Parathyroid adenoma (tissue), 2 donors: ENCODE results near the gene PAK6.

Experiments
- H2AFZ ChIP-seq: fragments of 300-600 bp; sonication (generic); one replicate; pipeline ENCODE4 v1.7.0; 2017; ENCODE audit warnings: antibody characterized with exemption, mild to moderate bottlenecking
- H3K27ac ChIP-seq: fragments of 300-600 bp; sonication (generic); one replicate; pipeline ENCODE4 v1.7.0; 2017
- H3K27me3 ChIP-seq: fragments of 300-600 bp; sonication (generic); one replicate; pipeline ENCODE4 v1.7.0; 2017; ENCODE audit warnings: low read length; ENCODE audit not compliant: control insufficient read depth, insufficient read depth
- H3K36me3 ChIP-seq: fragments of 300-600 bp; sonication (generic); one replicate; pipeline ENCODE4 v1.7.0; 2017; ENCODE audit warnings: low read length; ENCODE audit not compliant: control insufficient read depth, insufficient read depth
- H3K4me1 ChIP-seq: fragments of 300-600 bp; sonication (generic); one replicate; pipeline ENCODE4 v1.7.0; 2017; ENCODE audit warnings: control low read depth
- H3K4me2 ChIP-seq: fragments of 300-600 bp; sonication (generic); one replicate; pipeline ENCODE4 v1.7.0; 2017; ENCODE audit warnings: low read length
- H3K4me3 ChIP-seq: fragments of 300-600 bp; sonication (generic); one replicate; pipeline ENCODE4 v1.7.0; 2017; ENCODE audit warnings: low read depth, low read length
- H3K79me2 ChIP-seq: fragments of 300-600 bp; sonication (generic); one replicate; pipeline ENCODE4 v1.7.0; 2017; ENCODE audit warnings: control low read depth
- H3K9ac ChIP-seq: fragments of 300-600 bp; sonication (generic); one replicate; pipeline ENCODE4 v1.7.0; 2017; ENCODE audit warnings: mild to moderate bottlenecking
- H3K9me3 ChIP-seq: fragments of 300-600 bp; sonication (generic); one replicate; pipeline ENCODE4 v1.7.0; 2017; ENCODE audit warnings: low read length; ENCODE audit not compliant: control insufficient read depth
- CTCF ChIP-seq: fragments of 300-600 bp; sonication (generic); IDR thresholded peaks from one replicate; pipeline ENCODE4 v1.7.0; 2017; ENCODE audit warnings: antibody characterized with exemption, mild to moderate bottlenecking
- donor health status: primary hyperparathyroidism.

PAK6 gene

GRCh38 chr15:40310001-40310959 lies 71.4 kb downstream of the PAK6 start:
- H3K4me1 ChIP-seq, result no peaks in the 10 kb centered on the region
- no peaks in the 10 kb centered on the region for H3K9me3 ChIP-seq
- no peaks in the 10 kb centered on the region for H3K27me3 ChIP-seq
- H3K27ac ChIP-seq, result no peak overlapping the region
- H3K9ac ChIP-seq, result no peak overlapping the region
- peak; percentile 34 for TF ChIP-seq CTCF
- no peak overlapping the region for H3K4me3 ChIP-seq
- H3K79me2 ChIP-seq, result no peaks in the 10 kb centered on the region
- H3K36me3 ChIP-seq, result no peaks in the 10 kb centered on the region
- H3K4me2 ChIP-seq, result no peak overlapping the region
- no peak overlapping the region for H2AFZ ChIP-seq

- H3K9ac ChIP-seq, result no peak overlapping the region
- H2AFZ ChIP-seq, result no peak overlapping the region
- no peak for TF ChIP-seq CTCF
- H3K27me3 ChIP-seq, result no peaks in the 10 kb centered on the region
- H3K36me3 ChIP-seq, result no peaks in the 10 kb centered on the region
- H3K27ac ChIP-seq, result no peak overlapping the region
- H3K4me3 ChIP-seq, result no peak overlapping the region
- no peaks in the 10 kb centered on the region for H3K4me1 ChIP-seq
- no peaks in the 10 kb centered on the region for H3K9me3 ChIP-seq
- H3K4me2 ChIP-seq, result no peak overlapping the region
- no peaks in the 10 kb centered on the region for H3K79me2 ChIP-seq
These were observed 72.1 kb downstream of the PAK6 start for GRCh38 chr15:40310993-40311392.

GRCh38 chr15:40312370-40313158 lies 73.7 kb downstream of the PAK6 start:
- Histone ChIP-seq H3K4me2 (no peak overlapping the region), H3K27me3 (no peaks in the 10 kb centered on the region), H3K9ac (no peak overlapping the region), H3K36me3 (no peaks in the 10 kb centered on the region), H3K9me3 (no peaks in the 10 kb centered on the region), H3K79me2 (no peaks in the 10 kb centered on the region), H3K27ac (no peak overlapping the region), H2AFZ (no peak overlapping the region), H3K4me3 (no peak overlapping the region), H3K4me1 (no peaks in the 10 kb centered on the region)
- no peak for TF ChIP-seq CTCF

GRCh38 chr15:40313531-40314398 lies 74.9 kb downstream of the PAK6 start:
- no peaks in the 10 kb centered on the region for H3K4me1 ChIP-seq
- no peak for TF ChIP-seq CTCF
- no peak overlapping the region for H3K27ac ChIP-seq
- H3K36me3 ChIP-seq, result no peaks in the 10 kb centered on the region
- peak overlapping the region; percentile 9 for H3K4me2 ChIP-seq
- H3K9me3 ChIP-seq, result no peaks in the 10 kb centered on the region
- no peak overlapping the region for H3K4me3 ChIP-seq
- no peaks in the 10 kb centered on the region for H3K27me3 ChIP-seq
- H3K9ac ChIP-seq, result no peak overlapping the region
- peak overlapping the region; percentile 28 for H2AFZ ChIP-seq
- H3K79me2 ChIP-seq, result no peaks in the 10 kb centered on the region
